ENCODE results near the gene GSK3B. TPM values are rescaled to one million over a fixed set of nuclear protein-coding genes. Genes with fewer than 3 reads are reported as not detected.

Gene GSK3B
- total RNA-seq, 2 donors from 2014 or later, result 28.7 to 39.3 TPM

DNA sequence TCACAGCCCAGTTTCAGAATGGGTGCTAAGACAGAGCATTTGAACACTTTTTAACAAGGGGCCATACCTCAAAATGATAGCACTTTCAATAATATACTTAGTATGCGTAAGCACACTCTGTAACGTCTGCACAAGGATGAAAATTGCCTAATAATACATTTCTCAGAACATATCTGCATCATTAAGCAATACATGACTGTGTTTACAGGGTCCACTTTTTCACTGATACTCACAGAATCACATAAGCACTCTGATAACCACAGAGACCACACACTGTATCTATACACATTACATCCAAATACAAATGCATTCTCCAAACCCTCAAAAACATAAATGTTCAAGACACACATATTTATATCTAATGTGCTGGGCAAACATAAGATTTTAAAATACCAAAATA is 232.6 kb downstream of the GSK3B start:
- DNase-seq (ENCODE audit: low spot score) (no peak), ATAC-seq (ENCODE audit: insufficient number of reproducible peaks, low FRiP score, low read depth) (no peak)
- Histone ChIP-seq H3K27ac (no peak overlapping the region), H3K9me3 (no peaks in the 10 kb centered on the region), H3K4me1 (ENCODE audit: control insufficient read depth in 1 of 2, low read depth in 2 of 2) (no peaks in the 10 kb centered on the region), H3K36me3 (peaks cover 14% of the 10 kb centered on the region), H3K27me3 (replicated peaks; ENCODE audit: insufficient read depth) (no peaks in the 10 kb centered on the region), H3K4me3 (no peak overlapping the region)
- TF ChIP-seq, protein P1, sequence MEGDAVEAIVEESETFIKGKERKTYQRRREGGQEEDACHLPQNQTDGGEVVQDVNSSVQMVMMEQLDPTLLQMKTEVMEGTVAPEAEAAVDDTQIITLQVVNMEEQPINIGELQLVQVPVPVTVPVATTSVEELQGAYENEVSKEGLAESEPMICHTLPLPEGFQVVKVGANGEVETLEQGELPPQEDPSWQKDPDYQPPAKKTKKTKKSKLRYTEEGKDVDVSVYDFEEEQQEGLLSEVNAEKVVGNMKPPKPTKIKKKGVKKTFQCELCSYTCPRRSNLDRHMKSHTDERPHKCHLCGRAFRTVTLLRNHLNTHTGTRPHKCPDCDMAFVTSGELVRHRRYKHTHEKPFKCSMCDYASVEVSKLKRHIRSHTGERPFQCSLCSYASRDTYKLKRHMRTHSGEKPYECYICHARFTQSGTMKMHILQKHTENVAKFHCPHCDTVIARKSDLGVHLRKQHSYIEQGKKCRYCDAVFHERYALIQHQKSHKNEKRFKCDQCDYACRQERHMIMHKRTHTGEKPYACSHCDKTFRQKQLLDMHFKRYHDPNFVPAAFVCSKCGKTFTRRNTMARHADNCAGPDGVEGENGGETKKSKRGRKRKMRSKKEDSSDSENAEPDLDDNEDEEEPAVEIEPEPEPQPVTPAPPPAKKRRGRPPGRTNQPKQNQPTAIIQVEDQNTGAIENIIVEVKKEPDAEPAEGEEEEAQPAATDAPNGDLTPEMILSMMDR (IDR thresholded peaks at IDR 0.05), result no peak

GRCh38 chr3:119859728-119860127 is 234.5 kb downstream of the GSK3B start:
- Histone ChIP-seq H3K9me3 (no peaks in the 10 kb centered on the region), H3K4me3 (no peak overlapping the region), H3K27ac (no peak overlapping the region), H3K4me1 (ENCODE audit: control insufficient read depth in 1 of 2, low read depth in 2 of 2) (no peaks in the 10 kb centered on the region), H3K27me3 (replicated peaks; ENCODE audit: insufficient read depth) (no peaks in the 10 kb centered on the region), H3K36me3 (peaks cover 14% of the 10 kb centered on the region)
- TF ChIP-seq, protein P1 (IDR thresholded peaks at IDR 0.05), result no peak
- DNase-seq (ENCODE audit: low spot score) (no peak), ATAC-seq (ENCODE audit: insufficient number of reproducible peaks, low FRiP score, low read depth) (no peak)

GRCh38 chr3:119858957-119859356 is 235.3 kb downstream of the GSK3B start:
- Histone ChIP-seq H3K36me3 (peaks cover 14% of the 10 kb centered on the region), H3K9me3 (no peaks in the 10 kb centered on the region), H3K27me3 (replicated peaks; ENCODE audit: insufficient read depth) (no peaks in the 10 kb centered on the region), H3K4me1 (ENCODE audit: control insufficient read depth in 1 of 2, low read depth in 2 of 2) (no peaks in the 10 kb centered on the region), H3K27ac (no peak overlapping the region), H3K4me3 (no peak overlapping the region)
- TF ChIP-seq, protein P1 (IDR thresholded peaks at IDR 0.05), result no peak
- DNase-seq (ENCODE audit: low spot score) (no peak), ATAC-seq (ENCODE audit: insufficient number of reproducible peaks, low FRiP score, low read depth) (no peak)

- Histone ChIP-seq H3K4me3 (no peak overlapping the region), H3K4me1 (ENCODE audit: control insufficient read depth in 1 of 2, low read depth in 2 of 2) (no peaks in the 10 kb centered on the region), H3K36me3 (peaks cover 8% of the 10 kb centered on the region), H3K27me3 (replicated peaks; ENCODE audit: insufficient read depth) (no peaks in the 10 kb centered on the region), H3K27ac (no peak overlapping the region), H3K9me3 (no peaks in the 10 kb centered on the region)
- TF ChIP-seq, protein P1 (IDR thresholded peaks at IDR 0.05), result no peak
- ATAC-seq (ENCODE audit: insufficient number of reproducible peaks, low FRiP score, low read depth) (no peak), DNase-seq (ENCODE audit: low spot score) (no peak)
Observed at GRCh38 chr3:119856695-119857094, 237.6 kb downstream of the GSK3B start.

DNA sequence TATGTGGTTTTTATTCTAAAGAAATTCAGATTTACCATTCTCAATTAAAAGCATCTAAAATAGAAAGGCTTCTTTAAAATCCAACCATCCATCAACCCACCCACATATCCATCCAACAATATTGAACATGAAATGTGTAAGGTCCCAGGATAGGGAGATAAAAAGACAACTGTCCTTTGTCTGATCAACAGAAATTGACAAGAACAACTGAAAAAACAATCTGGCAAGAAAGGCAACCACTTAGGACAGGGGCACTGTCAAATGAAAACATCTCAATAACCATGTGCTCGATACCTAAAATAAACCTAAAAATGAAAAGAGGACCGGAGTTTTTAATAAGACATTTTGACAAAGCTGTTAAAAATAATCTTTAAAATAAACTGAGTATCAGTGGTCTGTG is 245.1 kb downstream of the GSK3B start:
- no peak for ATAC-seq (ENCODE audit: insufficient number of reproducible peaks, low FRiP score, low read depth)
- Histone ChIP-seq H3K27me3 (replicated peaks; ENCODE audit: insufficient read depth) (no peaks in the 10 kb centered on the region), H3K9me3 (no peaks in the 10 kb centered on the region), H3K27ac (no peak overlapping the region), H3K4me3 (no peak overlapping the region), H3K36me3 (no peaks in the 10 kb centered on the region), H3K4me1 (ENCODE audit: control insufficient read depth in 1 of 2, low read depth in 2 of 2) (no peaks in the 10 kb centered on the region)
- TF ChIP-seq, protein P1 (IDR thresholded peaks at IDR 0.05), result no peak
- no peak for DNase-seq (ENCODE audit: low spot score)

Data from thoracic aorta (tissue), 2 donors.